ENCODE measurements around the gene RNF168. TPM values are rescaled to one million over a fixed set of nuclear protein-coding genes. Genes with fewer than 3 reads are reported as not detected.

RNF168 gene
- total RNA-seq, 1 experiment from 2014 or later = 65.5 TPM

- Histone ChIP-seq H3K4ac (ENCODE audit: low read depth, low read length) (no peak overlapping the region), H3K14ac (ENCODE audit: insufficient read depth, low read length) (no peak overlapping the region), H2AK5ac (ENCODE audit: insufficient read length, low read length) (no peak overlapping the region), H3K23me2 (ENCODE audit: insufficient read length, low read depth, low read length, poor library complexity, severe bottlenecking) (no peaks in the 10 kb centered on the region), H2BK12ac (ENCODE audit: insufficient read length, low read depth, low read length) (no peak overlapping the region), H2AFZ (ENCODE audit: low read length) (no peak overlapping the region), H3K4me1 (ENCODE audit: insufficient read depth, low read length) (no peaks in the 10 kb centered on the region), H3K9me3 (ENCODE audit: control insufficient read depth, low read depth, low read length) (no peaks in the 10 kb centered on the region), H4K91ac (ENCODE audit: insufficient read length, low read depth, low read length) (no peak overlapping the region), H3K4me2 (ENCODE audit: insufficient read depth, insufficient read length, low read length) (no peak overlapping the region), H2BK15ac (ENCODE audit: low read depth, low read length) (no peak overlapping the region), H2BK120ac (ENCODE audit: low read depth, low read length, poor library complexity, severe bottlenecking) (no peak overlapping the region), H3K79me2 (ENCODE audit: insufficient read depth, low read length) (no peaks in the 10 kb centered on the region), H2BK5ac (ENCODE audit: insufficient read length, low read length) (no peak overlapping the region), H3T11ph (ENCODE audit: low read length) (no peak overlapping the region), H3K9ac (ENCODE audit: extremely low read depth, insufficient read length, low read length) (no peak overlapping the region), H2BK20ac (ENCODE audit: low read depth, low read length, poor library complexity, severe bottlenecking) (no peak overlapping the region), H4K20me1 (ENCODE audit: control insufficient read depth, insufficient read depth, insufficient read length) (no peaks in the 10 kb centered on the region), H3K18ac (ENCODE audit: insufficient read length, low read depth, low read length) (no peak overlapping the region), H4K5ac (ENCODE audit: insufficient read length, low read depth, low read length) (no peak overlapping the region), H3K79me1 (ENCODE audit: insufficient read depth, low read depth, low read length, poor library complexity, severe bottlenecking) (no peaks in the 10 kb centered on the region), H3K23ac (ENCODE audit: insufficient read length, low read depth, low read length) (no peak overlapping the region), H4K8ac (replicated peaks; ENCODE audit: insufficient read length, low read depth, low read length) (no peak overlapping the region), H3K56ac (ENCODE audit: insufficient read length, low read depth, low read length) (no peak overlapping the region), H3K27me3 (ENCODE audit: insufficient read depth, low read length) (no peaks in the 10 kb centered on the region), H3K27ac (ENCODE audit: insufficient read length, low read depth, low read length) (no peak overlapping the region)
- DNase-seq = no peak
- H3K4me1 Mint-ChIP-seq = no peaks in the 10 kb centered on the region
- H3K4me3 Mint-ChIP-seq = no peak overlapping the region
- H3K27ac Mint-ChIP-seq = no peak overlapping the region
- H3K9me3 Mint-ChIP-seq = no peaks in the 10 kb centered on the region
- TF ChIP-seq CTCF (conservative IDR thresholded peaks at IDR 0.05) = no peak
- no peaks in the 10 kb centered on the region for H3K27me3 Mint-ChIP-seq (ENCODE audit: low read depth)
- no CpG with 5 or more reads among the region's 4 CpGs for WGBS (ENCODE audit: extremely low coverage, insufficient read length, low lambda C conversion rate)
- peaks cover 28 to 80% (median 69%) of the 10 kb centered on the region in 3 experiments; a peak in 6 of 7 replicates for H3K36me3 Mint-ChIP-seq (ENCODE audit: insufficient read depth in 1 of 3, low read depth in 3 of 3)
These were observed 25.9 kb downstream of the RNF168 start for GRCh38 chr3:196477678-196478077.

Data from H9 (cell line).